ENCODE measurements around the gene ARAP1.

ARAP1 gene

GRCh38 chr11:72750086-72750485 is 2.1 kb downstream of the ARAP1 start:
- H2AFZ ChIP-seq (ENCODE audit: low read length) = no peak overlapping the region
- H3K9me2 ChIP-seq (replicated peaks; ENCODE audit: low read depth, low read length) = no peaks in the 10 kb centered on the region
- H4K20me1 ChIP-seq (ENCODE audit: insufficient read depth, low read length, poor library complexity, severe bottlenecking) = peaks cover 12% of the 10 kb centered on the region
- H3F3A ChIP-seq (ENCODE audit: low read depth) = no peaks in the 10 kb centered on the region
- H3K36me3 ChIP-seq (ENCODE audit: insufficient read depth, low read length) = no peaks in the 10 kb centered on the region
- H3K9ac ChIP-seq (ENCODE audit: low read depth, low read length, poor library complexity, severe bottlenecking) = peak overlapping the region; percentile 82
- H3K79me2 ChIP-seq (ENCODE audit: insufficient read depth, low read length) = peaks cover 54% of the 10 kb centered on the region
- H3K9me3 ChIP-seq (ENCODE audit: insufficient read depth, low read depth, low read length) = no peaks in the 10 kb centered on the region
- H3K27me3 ChIP-seq (ENCODE audit: insufficient read depth, low read length, poor library complexity, severe bottlenecking) = no peaks in the 10 kb centered on the region
- TF ChIP-seq EZH2phosphoT487 (IDR thresholded peaks at IDR 0.05; ENCODE audit: borderline replicate concordance) = no peak
- TF ChIP-seq CTCF (conservative IDR thresholded peaks at IDR 0.05; ENCODE audit: low read length) = no peak
- no peak overlapping the region for H3K4me3 ChIP-seq (ENCODE audit: low read length, poor library complexity, severe bottlenecking)
- H3K4me1 ChIP-seq (ENCODE audit: insufficient read depth, low read length, poor library complexity, severe bottlenecking) = peaks cover 42% of the 10 kb centered on the region
- H3K4me2 ChIP-seq (ENCODE audit: low read depth, low read length, poor library complexity, severe bottlenecking) = peak overlapping the region; percentile 89

GRCh38 chr11:72747289-72747855 is 4.8 kb downstream of the ARAP1 start:
- Histone ChIP-seq H3K9ac (ENCODE audit: low read depth, low read length, poor library complexity, severe bottlenecking) (no peak overlapping the region), H3K4me1 (ENCODE audit: insufficient read depth, low read length, poor library complexity, severe bottlenecking) (peaks cover 41% of the 10 kb centered on the region), H3K79me2 (ENCODE audit: insufficient read depth, low read length) (peaks cover 63% of the 10 kb centered on the region), H2AFZ (ENCODE audit: low read length) (no peak overlapping the region), H3K4me3 (ENCODE audit: low read length, poor library complexity, severe bottlenecking) (no peak overlapping the region), H3F3A (ENCODE audit: low read depth) (no peaks in the 10 kb centered on the region), H3K4me2 (ENCODE audit: low read depth, low read length, poor library complexity, severe bottlenecking) (peak overlapping the region; percentile 35), H3K9me3 (ENCODE audit: insufficient read depth, low read depth, low read length) (no peaks in the 10 kb centered on the region), H3K27me3 (ENCODE audit: insufficient read depth, low read length, poor library complexity, severe bottlenecking) (no peaks in the 10 kb centered on the region), H3K36me3 (ENCODE audit: insufficient read depth, low read length) (no peaks in the 10 kb centered on the region), H3K9me2 (replicated peaks; ENCODE audit: low read depth, low read length) (no peaks in the 10 kb centered on the region), H4K20me1 (ENCODE audit: insufficient read depth, low read length, poor library complexity, severe bottlenecking) (peaks cover 24% of the 10 kb centered on the region)
- TF ChIP-seq EZH2phosphoT487 (IDR thresholded peaks at IDR 0.05; ENCODE audit: borderline replicate concordance) (no peak), CTCF (conservative IDR thresholded peaks at IDR 0.05; ENCODE audit: low read length) (no peak)

GRCh38 chr11:72746821-72747220 is 5.4 kb downstream of the ARAP1 start:
- Histone ChIP-seq H3K36me3 (ENCODE audit: insufficient read depth, low read length) (no peaks in the 10 kb centered on the region), H3K79me2 (ENCODE audit: insufficient read depth, low read length) (peaks cover 60% of the 10 kb centered on the region), H3K9me2 (replicated peaks; ENCODE audit: low read depth, low read length) (no peaks in the 10 kb centered on the region), H3K27me3 (ENCODE audit: insufficient read depth, low read length, poor library complexity, severe bottlenecking) (no peaks in the 10 kb centered on the region), H2AFZ (ENCODE audit: low read length) (no peak overlapping the region), H3K9me3 (ENCODE audit: insufficient read depth, low read depth, low read length) (no peaks in the 10 kb centered on the region), H3K4me1 (ENCODE audit: insufficient read depth, low read length, poor library complexity, severe bottlenecking) (peaks cover 46% of the 10 kb centered on the region), H3F3A (ENCODE audit: low read depth) (no peaks in the 10 kb centered on the region), H3K4me2 (ENCODE audit: low read depth, low read length, poor library complexity, severe bottlenecking) (peak overlapping the region; percentile 35), H4K20me1 (ENCODE audit: insufficient read depth, low read length, poor library complexity, severe bottlenecking) (peaks cover 24% of the 10 kb centered on the region), H3K4me3 (ENCODE audit: low read length, poor library complexity, severe bottlenecking) (no peak overlapping the region), H3K9ac (ENCODE audit: low read depth, low read length, poor library complexity, severe bottlenecking) (no peak overlapping the region)
- TF ChIP-seq EZH2phosphoT487 (IDR thresholded peaks at IDR 0.05; ENCODE audit: borderline replicate concordance) (no peak), CTCF (conservative IDR thresholded peaks at IDR 0.05; ENCODE audit: low read length) (no peak)

Data from Loucy (cell line).